ENCODE data around the gene TMEM163.

The TMEM163 gene

GRCh38 chr2:134711692-134712091, 7.1 kb downstream of the TMEM163 start:
- no peak overlapping the region for H3K4me3 ChIP-seq (ENCODE audit: low read depth in 1 of 2, low read length in 2 of 2)
- no peaks in the 10 kb centered on the region for H3K4me1 ChIP-seq (ENCODE audit: insufficient read depth, low read length)
- no peaks in the 10 kb centered on the region for H3K36me3 ChIP-seq (ENCODE audit: insufficient read depth, low read length)
- H3K27ac ChIP-seq (ENCODE audit: low read depth, low read length) = no peak overlapping the region
- H3K9me3 ChIP-seq (ENCODE audit: low read length) = no peaks in the 10 kb centered on the region
- peaks cover 5 to 11% of the 10 kb centered on the region in 2 donors for H3K27me3 ChIP-seq (ENCODE audit: control insufficient read depth in 1 of 2, insufficient read depth in 2 of 2, low read length in 2 of 2)
- no peak overlapping the region for H3K9ac ChIP-seq (ENCODE audit: low read length)

DNA sequence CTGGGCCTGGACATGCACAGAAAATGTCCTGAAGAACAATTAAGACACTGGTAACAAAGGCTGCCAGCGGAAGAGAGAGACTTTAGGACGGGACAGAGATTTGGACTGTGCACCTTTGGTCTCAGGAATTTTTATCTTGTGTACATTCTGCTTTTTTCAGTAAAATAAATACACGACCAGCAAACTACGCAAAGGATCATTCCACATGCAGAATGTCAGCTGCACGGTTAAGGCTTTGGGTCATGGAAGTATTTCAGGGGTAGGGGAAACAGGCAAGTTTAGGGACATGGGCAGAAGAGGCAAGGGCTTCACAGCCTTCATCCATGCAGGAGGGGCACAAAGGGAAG, 11.5 kb downstream of the TMEM163 start:
- H3K4me3 ChIP-seq (ENCODE audit: low read depth in 1 of 2, low read length in 2 of 2) = no peak overlapping the region
- H3K27me3 ChIP-seq (ENCODE audit: control insufficient read depth in 1 of 2, insufficient read depth in 2 of 2, low read length in 2 of 2) = peaks cover 0 to 6% of the 10 kb centered on the region in 2 donors
- no peak overlapping the region for H3K27ac ChIP-seq (ENCODE audit: low read depth, low read length)
- H3K4me1 ChIP-seq (ENCODE audit: insufficient read depth, low read length) = no peaks in the 10 kb centered on the region
- H3K9me3 ChIP-seq (ENCODE audit: low read length) = no peaks in the 10 kb centered on the region
- no peaks in the 10 kb centered on the region for H3K36me3 ChIP-seq (ENCODE audit: insufficient read depth, low read length)
- no peak overlapping the region for H3K9ac ChIP-seq (ENCODE audit: low read length)

DNA sequence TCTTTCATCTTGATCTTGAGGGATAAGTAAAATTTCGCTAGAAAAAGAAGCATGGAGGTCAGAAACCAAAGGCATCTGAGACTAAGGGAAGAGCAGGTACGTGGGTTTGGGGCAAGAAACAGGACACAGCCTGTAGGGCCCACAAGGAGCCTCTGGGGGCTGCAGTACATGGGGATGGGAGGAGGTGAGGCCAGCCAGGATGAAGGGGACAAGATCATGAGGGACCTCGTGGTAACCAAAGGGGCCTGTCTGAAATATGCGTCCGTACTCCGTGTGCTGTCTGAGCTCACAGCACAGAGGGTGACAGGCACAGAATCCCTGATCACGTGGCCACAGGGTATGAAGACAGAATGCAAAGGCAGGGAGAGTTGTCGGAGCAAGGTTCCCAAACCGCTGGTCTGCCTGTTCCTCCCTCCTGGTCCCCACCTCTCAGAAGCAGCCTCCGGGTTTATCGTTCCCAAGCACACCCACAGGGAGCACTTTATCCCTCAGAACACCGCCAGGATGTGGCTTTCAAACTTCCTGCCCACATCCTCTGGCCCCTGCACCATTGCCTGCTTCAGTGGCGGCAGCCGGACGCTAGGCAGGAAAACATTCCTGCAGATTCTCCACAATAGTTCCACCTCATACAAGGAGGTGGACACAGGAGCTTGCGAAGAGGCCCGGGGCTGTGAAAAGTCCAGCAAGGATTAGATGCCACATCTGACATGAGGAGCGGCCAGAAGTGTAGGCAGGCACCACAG, 12.0 kb downstream of the TMEM163 start:
- no peak overlapping the region for H3K27ac ChIP-seq (ENCODE audit: low read depth, low read length)
- peaks cover 0 to 6% of the 10 kb centered on the region in 2 donors for H3K27me3 ChIP-seq (ENCODE audit: control insufficient read depth in 1 of 2, insufficient read depth in 2 of 2, low read length in 2 of 2)
- H3K36me3 ChIP-seq (ENCODE audit: insufficient read depth, low read length) = no peaks in the 10 kb centered on the region
- no peaks in the 10 kb centered on the region for H3K9me3 ChIP-seq (ENCODE audit: low read length)
- no peak overlapping the region for H3K4me3 ChIP-seq (ENCODE audit: low read depth in 1 of 2, low read length in 2 of 2)
- H3K4me1 ChIP-seq (ENCODE audit: insufficient read depth, low read length) = no peaks in the 10 kb centered on the region
- no peak overlapping the region for H3K9ac ChIP-seq (ENCODE audit: low read length)

DNA sequence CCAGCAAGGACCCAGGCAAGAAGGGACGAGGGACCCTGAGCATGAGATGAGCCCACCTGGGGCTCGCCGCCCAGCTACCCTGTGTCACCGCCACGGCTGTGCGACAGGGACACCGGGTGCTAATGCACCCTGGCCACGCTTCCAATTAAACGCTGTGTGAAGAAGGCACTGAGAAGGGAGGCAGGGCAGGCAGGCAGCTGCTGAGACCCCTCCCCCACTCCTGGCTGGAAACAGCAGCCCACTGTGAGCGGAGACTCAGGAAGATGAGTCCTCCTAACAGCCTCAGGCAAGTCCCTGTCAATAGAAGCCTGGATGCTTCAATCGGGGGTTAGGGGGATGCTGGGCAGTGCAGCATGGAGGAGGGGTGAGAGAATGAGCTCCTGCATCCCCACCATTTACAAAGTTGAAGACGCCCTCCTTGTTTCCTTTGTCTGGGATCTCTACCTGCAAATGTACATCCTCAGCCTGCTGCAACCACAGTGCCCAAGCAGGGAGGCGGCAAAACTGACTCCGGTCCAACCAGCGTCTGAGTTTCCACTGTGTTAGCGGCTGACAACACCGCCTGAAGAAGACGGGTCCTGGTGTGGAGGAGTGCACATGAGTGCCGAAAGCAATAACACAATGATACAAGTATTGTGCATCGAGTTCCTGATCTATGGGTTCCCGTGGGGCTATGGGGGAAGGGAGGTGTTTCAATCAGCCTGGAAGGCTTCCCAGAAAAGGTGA, 12.8 kb downstream of the TMEM163 start:
- H3K9ac ChIP-seq (ENCODE audit: low read length) = no peak overlapping the region
- H3K4me3 ChIP-seq (ENCODE audit: low read depth in 1 of 2, low read length in 2 of 2) = no peak overlapping the region
- peaks cover 0 to 6% of the 10 kb centered on the region in 2 donors for H3K27me3 ChIP-seq (ENCODE audit: control insufficient read depth in 1 of 2, insufficient read depth in 2 of 2, low read length in 2 of 2)
- no peaks in the 10 kb centered on the region for H3K4me1 ChIP-seq (ENCODE audit: insufficient read depth, low read length)
- H3K36me3 ChIP-seq (ENCODE audit: insufficient read depth, low read length) = no peaks in the 10 kb centered on the region
- H3K9me3 ChIP-seq (ENCODE audit: low read length) = no peaks in the 10 kb centered on the region
- H3K27ac ChIP-seq (ENCODE audit: low read depth, low read length) = no peak overlapping the region

DNA sequence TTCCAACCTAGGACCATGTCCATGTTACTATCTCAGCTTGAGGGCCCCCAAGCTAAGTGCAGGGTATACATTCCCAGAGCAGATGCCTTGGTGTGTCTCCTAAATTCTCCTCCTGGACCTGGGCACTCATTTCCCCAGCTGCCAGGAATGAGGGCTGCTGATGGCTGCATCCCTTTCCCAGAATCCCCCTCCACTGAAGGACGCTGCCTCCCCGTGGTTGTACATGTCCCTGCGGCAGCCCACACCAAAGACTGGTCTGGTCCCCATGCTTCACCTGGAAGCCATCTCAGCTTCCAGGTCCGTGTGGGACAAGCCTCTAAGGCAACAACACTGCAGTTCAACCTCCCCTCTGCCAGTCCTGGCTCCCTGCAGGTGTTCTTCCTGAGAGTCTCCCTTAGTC, 14.6 kb downstream of the TMEM163 start:
- Histone ChIP-seq H3K9ac (ENCODE audit: low read length) (no peak overlapping the region), H3K27me3 (ENCODE audit: control insufficient read depth in 1 of 2, insufficient read depth in 2 of 2, low read length in 2 of 2) (peaks cover 0 to 6% of the 10 kb centered on the region in 2 donors), H3K9me3 (ENCODE audit: low read length) (no peaks in the 10 kb centered on the region), H3K36me3 (ENCODE audit: insufficient read depth, low read length) (no peaks in the 10 kb centered on the region), H3K4me3 (ENCODE audit: low read depth in 1 of 2, low read length in 2 of 2) (no peak overlapping the region), H3K4me1 (ENCODE audit: insufficient read depth, low read length) (no peaks in the 10 kb centered on the region), H3K27ac (ENCODE audit: low read depth, low read length) (no peak overlapping the region)

GRCh38 chr2:134703426-134703825, 15.4 kb downstream of the TMEM163 start:
- no peak overlapping the region for H3K9ac ChIP-seq (ENCODE audit: low read length)
- H3K4me1 ChIP-seq (ENCODE audit: insufficient read depth, low read length) = no peaks in the 10 kb centered on the region
- H3K4me3 ChIP-seq (ENCODE audit: low read depth in 1 of 2, low read length in 2 of 2) = no peak overlapping the region
- H3K27ac ChIP-seq (ENCODE audit: low read depth, low read length) = no peak overlapping the region
- H3K27me3 ChIP-seq (ENCODE audit: control insufficient read depth in 1 of 2, insufficient read depth in 2 of 2, low read length in 2 of 2) = peaks cover 0 to 6% of the 10 kb centered on the region in 2 donors
- no peaks in the 10 kb centered on the region for H3K9me3 ChIP-seq (ENCODE audit: low read length)
- no peaks in the 10 kb centered on the region for H3K36me3 ChIP-seq (ENCODE audit: insufficient read depth, low read length)

DNA sequence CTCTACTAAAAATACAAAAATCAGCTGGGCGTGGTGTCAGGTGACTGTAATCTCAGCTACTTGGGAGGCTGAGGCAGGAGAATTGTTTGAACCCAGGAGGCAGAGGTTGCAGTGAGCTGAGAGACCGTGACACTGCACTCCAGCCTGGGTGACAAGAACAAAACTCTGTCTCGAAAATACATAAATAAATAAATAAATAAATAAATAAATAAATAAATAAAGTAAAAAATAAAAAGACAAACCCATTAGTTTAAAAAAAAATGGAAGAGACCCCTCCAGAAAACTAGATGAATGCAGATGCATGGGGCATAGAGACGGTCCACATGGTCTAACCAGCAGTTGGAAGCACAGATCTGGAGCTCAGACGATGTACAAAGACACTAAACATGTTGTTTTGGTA, 18.1 kb downstream of the TMEM163 start:
- H3K27me3 ChIP-seq (ENCODE audit: control insufficient read depth in 1 of 2, insufficient read depth in 2 of 2, low read length in 2 of 2) = peaks cover 0 to 6% of the 10 kb centered on the region in 2 donors
- H3K4me1 ChIP-seq (ENCODE audit: insufficient read depth, low read length) = no peaks in the 10 kb centered on the region
- no peak overlapping the region for H3K27ac ChIP-seq (ENCODE audit: low read depth, low read length)
- H3K4me3 ChIP-seq (ENCODE audit: low read depth in 1 of 2, low read length in 2 of 2) = no peak overlapping the region
- no peak overlapping the region for H3K9ac ChIP-seq (ENCODE audit: low read length)
- H3K36me3 ChIP-seq (ENCODE audit: insufficient read depth, low read length) = no peaks in the 10 kb centered on the region
- H3K9me3 ChIP-seq (ENCODE audit: low read length) = no peaks in the 10 kb centered on the region

- Histone ChIP-seq H3K27ac (ENCODE audit: low read depth, low read length) (no peak overlapping the region), H3K9ac (ENCODE audit: low read length) (no peak overlapping the region), H3K9me3 (ENCODE audit: low read length) (no peaks in the 10 kb centered on the region), H3K4me3 (ENCODE audit: low read depth in 1 of 2, low read length in 2 of 2) (no peak overlapping the region), H3K4me1 (ENCODE audit: insufficient read depth, low read length) (no peaks in the 10 kb centered on the region), H3K36me3 (ENCODE audit: insufficient read depth, low read length) (no peaks in the 10 kb centered on the region), H3K27me3 (ENCODE audit: control insufficient read depth in 1 of 2, insufficient read depth in 2 of 2, low read length in 2 of 2) (no peaks in the 10 kb centered on the region)
Observed at GRCh38 chr2:134694411-134694810, 24.4 kb downstream of the TMEM163 start.

DNA sequence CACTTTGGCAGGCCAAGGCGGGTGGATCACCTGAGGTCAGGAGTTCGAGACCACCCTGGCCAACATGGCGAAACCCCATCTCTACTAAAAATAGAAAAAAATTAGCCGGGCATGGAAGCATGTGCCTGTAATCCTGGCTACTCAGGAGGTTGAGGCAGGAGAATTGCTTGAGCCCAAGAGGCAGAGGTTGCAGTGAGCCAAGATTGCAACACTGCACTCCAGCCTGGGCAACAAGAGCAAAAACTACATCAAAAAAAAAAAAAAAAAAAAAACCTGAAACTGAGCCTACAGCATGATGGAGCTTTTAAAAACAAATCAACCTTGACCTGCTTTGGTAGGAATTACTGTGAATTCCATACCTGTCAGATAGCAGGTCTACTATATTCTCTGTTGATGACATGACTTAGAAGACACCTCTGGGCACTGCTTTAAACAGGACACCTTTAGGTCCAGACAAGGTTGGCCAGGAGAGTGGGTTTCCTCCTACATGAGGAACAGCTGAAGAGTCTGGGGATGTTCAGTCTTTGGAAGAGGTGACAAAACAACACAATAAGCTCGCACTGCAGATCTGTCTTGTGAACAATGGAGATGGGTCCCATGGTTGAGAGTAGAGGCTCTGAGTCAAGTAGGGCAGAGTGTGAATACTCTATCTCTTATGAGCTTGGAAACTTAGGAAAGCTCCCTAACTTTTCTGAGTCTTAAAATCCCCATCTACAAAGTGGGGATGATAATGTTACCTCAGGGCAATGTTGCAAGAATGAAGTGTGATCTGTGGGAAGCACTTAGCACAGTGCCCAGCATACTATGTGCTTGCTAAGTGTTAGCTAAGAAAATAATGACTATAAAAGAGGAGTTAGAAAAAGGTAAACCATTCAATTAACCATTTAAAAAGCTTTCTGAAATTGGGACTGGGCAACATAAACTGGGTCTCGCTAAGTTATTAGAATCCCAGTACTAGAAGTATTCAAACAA, 25.2 kb downstream of the TMEM163 start:
- Histone ChIP-seq H3K27me3 (ENCODE audit: control insufficient read depth in 1 of 2, insufficient read depth in 2 of 2, low read length in 2 of 2) (no peaks in the 10 kb centered on the region), H3K36me3 (ENCODE audit: insufficient read depth, low read length) (no peaks in the 10 kb centered on the region), H3K4me3 (ENCODE audit: low read depth in 1 of 2, low read length in 2 of 2) (no peak overlapping the region), H3K9ac (ENCODE audit: low read length) (no peak overlapping the region), H3K27ac (ENCODE audit: low read depth, low read length) (no peak overlapping the region), H3K9me3 (ENCODE audit: low read length) (no peaks in the 10 kb centered on the region), H3K4me1 (ENCODE audit: insufficient read depth, low read length) (no peaks in the 10 kb centered on the region)

- H3K4me3 ChIP-seq (ENCODE audit: low read depth in 1 of 2, low read length in 2 of 2) = no peak overlapping the region
- no peak overlapping the region for H3K27ac ChIP-seq (ENCODE audit: low read depth, low read length)
- H3K4me1 ChIP-seq (ENCODE audit: insufficient read depth, low read length) = no peaks in the 10 kb centered on the region
- no peaks in the 10 kb centered on the region for H3K36me3 ChIP-seq (ENCODE audit: insufficient read depth, low read length)
- H3K9ac ChIP-seq (ENCODE audit: low read length) = no peak overlapping the region
- H3K27me3 ChIP-seq (ENCODE audit: control insufficient read depth in 1 of 2, insufficient read depth in 2 of 2, low read length in 2 of 2) = no peaks in the 10 kb centered on the region
- H3K9me3 ChIP-seq (ENCODE audit: low read length) = no peaks in the 10 kb centered on the region
Observed at GRCh38 chr2:134692499-134692898, 26.3 kb downstream of the TMEM163 start.

DNA sequence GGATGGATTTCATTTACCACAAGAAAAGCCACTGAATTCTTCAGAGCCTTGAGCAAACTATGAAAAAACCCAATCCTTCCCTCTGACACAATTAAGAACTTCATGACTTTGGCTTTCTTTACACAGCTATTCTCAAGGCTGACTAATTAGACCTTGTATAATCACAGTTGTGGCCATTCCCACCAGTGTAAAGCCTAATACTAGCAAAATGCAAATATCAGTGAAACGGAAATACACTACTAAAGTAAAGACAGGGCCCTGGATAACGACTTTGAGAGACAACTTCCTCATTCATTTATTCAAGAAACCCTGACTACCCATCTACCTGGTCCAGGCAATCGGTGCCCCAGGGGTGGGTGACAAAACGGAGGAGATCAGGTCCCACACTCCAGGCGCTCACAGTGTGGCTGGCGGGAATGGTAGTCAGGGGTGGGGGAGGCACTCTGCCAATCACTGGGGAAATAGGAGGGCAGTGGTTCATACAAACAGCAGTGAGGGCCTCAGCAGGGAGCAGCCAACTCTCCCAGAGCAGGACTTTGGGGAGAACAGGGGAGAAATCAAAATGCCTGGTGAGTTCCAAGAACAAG, 28.1 kb downstream of the TMEM163 start:
- Histone ChIP-seq H3K4me3 (ENCODE audit: low read depth in 1 of 2, low read length in 2 of 2) (no peak overlapping the region), H3K36me3 (ENCODE audit: insufficient read depth, low read length) (no peaks in the 10 kb centered on the region), H3K4me1 (ENCODE audit: insufficient read depth, low read length) (no peaks in the 10 kb centered on the region), H3K9ac (ENCODE audit: low read length) (no peak overlapping the region), H3K27ac (ENCODE audit: low read depth, low read length) (no peak overlapping the region), H3K27me3 (ENCODE audit: control insufficient read depth in 1 of 2, insufficient read depth in 2 of 2, low read length in 2 of 2) (no peaks in the 10 kb centered on the region), H3K9me3 (ENCODE audit: low read length) (no peaks in the 10 kb centered on the region)

Data from muscle layer of colon (tissue), 2 donors.